HG03064 (cell line): ENCODE results near the gene VCAM1.

Source experiments
- ATAC-seq: cut with Tn5 transposase; IDR thresholded peaks from one replicate; pipeline ENCODE4 v1.9.1; 2021; ENCODE audit warnings: low read depth; ENCODE audit not compliant: unreplicated experiment

VCAM1 gene

GRCh38 chr1:100721526-100722207 lies 2.1 kb downstream of the VCAM1 start:
- ATAC-seq: no peak

GRCh38 chr1:100722221-100722620 lies 2.7 kb downstream of the VCAM1 start:
- ATAC-seq: no peak

- ATAC-seq: no peak
Observed at GRCh38 chr1:100724281-100724680, 4.7 kb downstream of the VCAM1 start.

- no peak for ATAC-seq
Observed at GRCh38 chr1:100730130-100730529, 10.6 kb downstream of the VCAM1 start.

- no peak for ATAC-seq
Observed at GRCh38 chr1:100731309-100731708, 11.8 kb downstream of the VCAM1 start.

- ATAC-seq: no peak
Observed at GRCh38 chr1:100731758-100732157, 12.2 kb downstream of the VCAM1 start.

- ATAC-seq: no peak
Observed at GRCh38 chr1:100734676-100735075, 15.1 kb downstream of the VCAM1 start.

GRCh38 chr1:100735244-100735643 lies 15.7 kb downstream of the VCAM1 start:
- ATAC-seq: no peak

GRCh38 chr1:100736324-100736723 lies 16.8 kb downstream of the VCAM1 start:
- ATAC-seq: no peak

- no peak for ATAC-seq
Observed at GRCh38 chr1:100736746-100737145, 17.2 kb downstream of the VCAM1 start.

GRCh38 chr1:100746542-100746932 lies 27.0 kb downstream of the VCAM1 start:
- ATAC-seq: no peak

- no peak for ATAC-seq
Observed at GRCh38 chr1:100747771-100748170, 28.2 kb downstream of the VCAM1 start.

- no peak for ATAC-seq
Observed at GRCh38 chr1:100750005-100750885, 30.7 kb downstream of the VCAM1 start.

- ATAC-seq: no peak
Observed at GRCh38 chr1:100752791-100753190, 33.2 kb downstream of the VCAM1 start.

- no peak for ATAC-seq
Observed at GRCh38 chr1:100757946-100758345, 38.4 kb downstream of the VCAM1 start.

- ATAC-seq: no peak
Observed at GRCh38 chr1:100759188-100759587, 39.6 kb downstream of the VCAM1 start.

GRCh38 chr1:100760511-100760910 lies 41.0 kb downstream of the VCAM1 start:
- ATAC-seq: no peak

GRCh38 chr1:100762461-100762860 lies 42.9 kb downstream of the VCAM1 start:
- no peak for ATAC-seq

GRCh38 chr1:100767176-100767890 lies 47.8 kb downstream of the VCAM1 start:
- ATAC-seq: no peak

- no peak for ATAC-seq
Observed at GRCh38 chr1:100769323-100769722, 49.8 kb downstream of the VCAM1 start.

GRCh38 chr1:100769906-100770646 lies 50.5 kb downstream of the VCAM1 start:
- ATAC-seq: no peak
